Measurements from ENCODE around the gene PBX1. TPM values are rescaled to one million over a fixed set of nuclear protein-coding genes. Genes with fewer than 3 reads are reported as not detected.

The PBX1 gene
- total RNA-seq, 4 donors from 2014 or later, result 89.6 to 138 (median 112) TPM

- H3K4me3 ChIP-seq, result no peak overlapping the region
- WGBS, result 99% methylated on average over 9 of the region's 9 CpGs
- H3K4me1 ChIP-seq, result peaks cover 24 to 70% (median 49%) of the 10 kb centered on the region in 4 donors
- TF ChIP-seq EP300 (IDR thresholded peaks at IDR 0.05) (no peak), POLR2AphosphoS5 (IDR thresholded peaks at IDR 0.05) (no peak), CTCF (IDR thresholded peaks at IDR 0.05) (no peak), POLR2A (IDR thresholded peaks at IDR 0.05; ENCODE audit: low read depth) (no peak)
- peaks cover 18 to 41% (median 23%) of the 10 kb centered on the region in 4 donors for H3K36me3 ChIP-seq
- H3K27me3 ChIP-seq, result no peaks in the 10 kb centered on the region
- DNase-seq (ENCODE audit: extremely low spot score), result no peak
- no peaks in the 10 kb centered on the region for H3K9me3 ChIP-seq
- intact Hi-C loops (cut with DNase I), result loop anchor here (5.0 to 10.0 kb wide), 2 partner anchors 51 to 253 kb away; no protein-coding TSS in a partner anchor
- no peak overlapping the region for H3K27ac ChIP-seq (replicated peaks in 1 of 4)
Measured at GRCh38 chr1:164821648-164822047, 262.7 kb downstream of the PBX1 start.

GRCh38 chr1:164823486-164824279 is 264.7 kb downstream of the PBX1 start:
- H3K4me1 ChIP-seq, result peaks cover 24 to 69% (median 60%) of the 10 kb centered on the region in 4 donors
- H3K9me3 ChIP-seq, result no peaks in the 10 kb centered on the region
- 15% methylated on average over 5 of the region's 5 CpGs for WGBS
- peak overlapping the region in 2 of 4 donors; percentile 8 to 15 for H3K4me3 ChIP-seq
- H3K27ac ChIP-seq (replicated peaks in 1 of 4), result peak overlapping the region; percentile 76 to 82 (median 79)
- no peaks in the 10 kb centered on the region for H3K27me3 ChIP-seq
- H3K36me3 ChIP-seq, result peaks cover 18 to 48% (median 23%) of the 10 kb centered on the region in 4 donors
- DNase-seq (ENCODE audit: extremely low spot score), result no peak
- TF ChIP-seq EP300 (IDR thresholded peaks at IDR 0.05) (no peak), CTCF (IDR thresholded peaks at IDR 0.05) (peak in 2 of 3 experiments; percentile 25 to 32), POLR2AphosphoS5 (IDR thresholded peaks at IDR 0.05) (peak; percentile 73 to 88), POLR2A (IDR thresholded peaks at IDR 0.05; ENCODE audit: low read depth) (no peak)
- intact Hi-C loops (cut with DNase I), result loop anchor here (5.0 to 10.0 kb wide), 2 partner anchors 49 to 251 kb away; no protein-coding TSS in a partner anchor

GRCh38 chr1:164824542-164824941 is 265.6 kb downstream of the PBX1 start:
- H3K4me3 ChIP-seq, result no peak overlapping the region
- no peaks in the 10 kb centered on the region for H3K9me3 ChIP-seq
- H3K27me3 ChIP-seq, result no peaks in the 10 kb centered on the region
- peaks cover 24 to 62% (median 60%) of the 10 kb centered on the region in 4 donors for H3K4me1 ChIP-seq
- intact Hi-C loops (cut with DNase I), result loop anchor here (5.0 to 10.0 kb wide), 2 partner anchors 48 to 250 kb away; no protein-coding TSS in a partner anchor
- H3K27ac ChIP-seq (replicated peaks in 1 of 4), result peak overlapping the region; percentile 76 to 82 (median 79)
- DNase-seq (ENCODE audit: extremely low spot score), result no peak
- H3K36me3 ChIP-seq, result peaks cover 15 to 41% (median 21%) of the 10 kb centered on the region in 4 donors
- TF ChIP-seq EP300 (IDR thresholded peaks at IDR 0.05) (no peak), POLR2A (IDR thresholded peaks at IDR 0.05; ENCODE audit: low read depth) (no peak), CTCF (IDR thresholded peaks at IDR 0.05) (no peak), POLR2AphosphoS5 (IDR thresholded peaks at IDR 0.05) (no peak)

GRCh38 chr1:164830628-164831027 is 271.6 kb downstream of the PBX1 start:
- H3K36me3 ChIP-seq, result peaks cover 0 to 9% (median 0%) of the 10 kb centered on the region in 4 donors
- peak overlapping the region; percentile 8 to 47 (median 24) for H3K27ac ChIP-seq (replicated peaks in 1 of 4)
- no peaks in the 10 kb centered on the region for H3K27me3 ChIP-seq
- DNase-seq (ENCODE audit: extremely low spot score), result no peak
- no peaks in the 10 kb centered on the region for H3K9me3 ChIP-seq
- intact Hi-C loops (cut with DNase I), result no loop called here
- WGBS, result 25% methylated on average over 4 of the region's 4 CpGs
- TF ChIP-seq POLR2A (IDR thresholded peaks at IDR 0.05; ENCODE audit: low read depth) (no peak), POLR2AphosphoS5 (IDR thresholded peaks at IDR 0.05) (no peak), EP300 (IDR thresholded peaks at IDR 0.05) (no peak)
- no peak overlapping the region for H3K4me3 ChIP-seq
- peaks cover 0 to 52% (median 51%) of the 10 kb centered on the region in 4 donors for H3K4me1 ChIP-seq

- Histone ChIP-seq H3K4me1 (peaks cover 22 to 70% (median 55%) of the 10 kb centered on the region in 4 donors), H3K36me3 (peaks cover 0 to 12% (median 0%) of the 10 kb centered on the region in 4 donors), H3K27ac (replicated peaks in 1 of 4) (peak overlapping the region in 1 of 4 donors; percentile 15), H3K27me3 (no peaks in the 10 kb centered on the region), H3K4me3 (no peak overlapping the region), H3K9me3 (no peaks in the 10 kb centered on the region)
- TF ChIP-seq POLR2AphosphoS5 (IDR thresholded peaks at IDR 0.05), result no peak
- TF ChIP-seq EP300 (IDR thresholded peaks at IDR 0.05), result no peak
- TF ChIP-seq CTCF (IDR thresholded peaks at IDR 0.05), result no peak
- no peak for TF ChIP-seq POLR2A (IDR thresholded peaks at IDR 0.05; ENCODE audit: low read depth)
- DNase-seq (ENCODE audit: extremely low spot score), result no peak
- intact Hi-C loops (cut with DNase I), result no loop called here
- WGBS, result 0% methylated on average over 1 of the region's 1 CpG
Measured at GRCh38 chr1:164834641-164835040, 275.7 kb downstream of the PBX1 start.
